ENCODE data around the gene S100Z.
"Not testable (repeated sequence)": the region's sequence is repeated elsewhere in the genome, so short reads cannot be mapped to it uniquely, and the experiment has no call there.

DNA sequence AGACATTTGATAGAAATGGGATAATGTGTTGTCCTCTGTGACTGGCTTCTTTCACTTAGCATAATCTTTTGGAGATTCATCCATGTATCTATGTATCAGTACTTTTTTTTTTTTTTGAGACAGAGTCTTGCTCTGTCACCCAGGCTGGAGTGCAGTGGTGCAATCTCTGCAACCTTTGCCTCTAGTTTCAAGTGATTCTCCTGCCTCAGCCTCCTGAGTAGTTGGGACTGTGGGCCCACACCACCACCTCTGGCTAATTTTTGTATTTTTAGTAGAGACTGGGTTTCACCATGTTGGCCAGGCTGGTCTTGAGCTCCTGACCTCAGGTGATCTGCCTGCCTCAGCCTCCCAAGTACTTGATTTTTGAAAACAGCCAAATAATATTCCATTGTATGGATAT is 23.4 kb upstream of the S100Z start:
- TF ChIP-seq POLR2A (IDR thresholded peaks at IDR 0.05) = not testable (repeated sequence)
- TF ChIP-seq, protein P1, sequence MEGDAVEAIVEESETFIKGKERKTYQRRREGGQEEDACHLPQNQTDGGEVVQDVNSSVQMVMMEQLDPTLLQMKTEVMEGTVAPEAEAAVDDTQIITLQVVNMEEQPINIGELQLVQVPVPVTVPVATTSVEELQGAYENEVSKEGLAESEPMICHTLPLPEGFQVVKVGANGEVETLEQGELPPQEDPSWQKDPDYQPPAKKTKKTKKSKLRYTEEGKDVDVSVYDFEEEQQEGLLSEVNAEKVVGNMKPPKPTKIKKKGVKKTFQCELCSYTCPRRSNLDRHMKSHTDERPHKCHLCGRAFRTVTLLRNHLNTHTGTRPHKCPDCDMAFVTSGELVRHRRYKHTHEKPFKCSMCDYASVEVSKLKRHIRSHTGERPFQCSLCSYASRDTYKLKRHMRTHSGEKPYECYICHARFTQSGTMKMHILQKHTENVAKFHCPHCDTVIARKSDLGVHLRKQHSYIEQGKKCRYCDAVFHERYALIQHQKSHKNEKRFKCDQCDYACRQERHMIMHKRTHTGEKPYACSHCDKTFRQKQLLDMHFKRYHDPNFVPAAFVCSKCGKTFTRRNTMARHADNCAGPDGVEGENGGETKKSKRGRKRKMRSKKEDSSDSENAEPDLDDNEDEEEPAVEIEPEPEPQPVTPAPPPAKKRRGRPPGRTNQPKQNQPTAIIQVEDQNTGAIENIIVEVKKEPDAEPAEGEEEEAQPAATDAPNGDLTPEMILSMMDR (IDR thresholded peaks at IDR 0.05) = not testable (repeated sequence)
